Measurements from ENCODE around the gene SYTL3.

Gene SYTL3

DNA sequence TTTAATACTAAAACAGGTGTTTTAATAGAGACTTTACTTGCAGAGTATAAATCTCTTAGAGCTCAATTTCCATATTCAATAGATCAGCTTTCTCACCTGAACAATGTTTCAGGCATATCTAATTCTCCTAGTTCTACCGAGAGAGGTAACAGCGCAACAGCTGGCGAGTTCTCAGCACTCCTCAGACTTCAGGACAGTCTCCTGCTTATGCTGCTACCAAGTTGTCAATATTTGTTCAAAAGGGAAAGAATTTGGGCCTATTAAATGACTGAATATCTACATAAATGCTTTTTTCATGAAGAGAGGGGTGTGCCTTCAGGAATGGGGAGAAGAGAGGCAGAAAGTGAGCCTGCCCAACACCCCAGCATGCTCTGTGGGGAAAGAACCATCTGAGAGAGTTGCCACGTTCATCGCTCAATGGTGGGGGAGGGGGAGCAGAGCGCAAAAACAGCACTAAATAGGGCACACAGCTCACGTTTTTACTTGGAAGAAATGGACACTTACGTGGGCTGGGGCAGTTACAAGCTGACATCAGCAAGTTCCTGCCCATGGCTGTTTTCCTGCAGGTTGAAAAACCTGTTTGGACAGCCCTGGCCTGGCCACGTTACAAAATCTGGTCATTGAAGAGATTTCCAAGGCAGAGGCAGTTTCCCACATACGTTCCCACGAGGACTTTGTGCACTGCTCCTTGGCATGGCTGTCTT is 131.3 kb downstream of the SYTL3 start:
- no peak overlapping the region for H3K27ac ChIP-seq (ENCODE audit: low read length)
- H3K36me3 ChIP-seq (ENCODE audit: insufficient read depth, low read depth, low read length): peaks cover 100% of the 10 kb centered on the region
- no peaks in the 10 kb centered on the region for H3K9me3 ChIP-seq (ENCODE audit: insufficient read depth, low read depth, low read length)
- no peaks in the 10 kb centered on the region; the same call in 1 of the 2 replicates for H3K4me1 ChIP-seq (ENCODE audit: insufficient read depth, low read length)
- H3K4me3 ChIP-seq (ENCODE audit: low read length): no peak overlapping the region
- no peaks in the 10 kb centered on the region for H3K27me3 ChIP-seq (ENCODE audit: insufficient read depth, low read length)
- no peak overlapping the region for H3K9ac ChIP-seq (ENCODE audit: low read depth, low read length)

DNA sequence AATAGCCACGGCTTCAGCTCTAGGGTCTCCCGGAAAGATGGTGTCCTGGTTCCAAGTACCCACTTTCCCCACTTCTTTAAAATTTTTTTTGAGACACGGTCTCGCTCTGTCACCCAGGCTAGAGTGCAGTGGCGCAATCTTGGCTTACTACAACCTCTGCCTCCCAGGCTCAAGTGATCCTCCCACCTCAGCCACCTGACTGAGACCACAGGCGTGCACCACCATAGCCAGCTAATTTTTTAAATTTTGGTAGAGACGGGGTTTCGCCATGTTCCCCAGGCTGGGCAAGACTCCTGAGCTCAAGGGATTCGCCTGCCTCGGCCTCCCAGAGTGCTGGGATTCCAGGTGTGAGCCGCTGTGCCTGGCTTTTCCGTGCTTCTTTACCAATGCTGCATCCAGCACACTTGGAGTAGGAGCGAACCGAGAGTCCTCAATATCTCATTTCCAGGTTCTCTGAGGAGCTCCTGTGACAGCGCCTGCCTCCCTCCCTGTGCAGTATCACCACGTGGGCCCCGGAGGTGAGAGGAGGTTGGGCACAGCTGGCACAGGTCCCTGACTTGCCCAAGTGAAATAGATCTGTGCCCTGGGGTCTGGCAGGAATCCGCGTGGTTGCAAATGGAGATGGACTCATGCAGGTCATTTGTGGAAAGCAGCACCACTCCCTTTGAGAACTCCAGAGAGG is 132.0 kb downstream of the SYTL3 start:
- Histone ChIP-seq H3K4me1 (ENCODE audit: insufficient read depth, low read length) (no peaks in the 10 kb centered on the region; the same call in 1 of the 2 replicates), H3K36me3 (ENCODE audit: insufficient read depth, low read depth, low read length) (peaks cover 100% of the 10 kb centered on the region), H3K9me3 (ENCODE audit: insufficient read depth, low read depth, low read length) (no peaks in the 10 kb centered on the region), H3K27me3 (ENCODE audit: insufficient read depth, low read length) (no peaks in the 10 kb centered on the region), H3K4me3 (ENCODE audit: low read length) (no peak overlapping the region), H3K27ac (ENCODE audit: low read length) (no peak overlapping the region), H3K9ac (ENCODE audit: low read depth, low read length) (no peak overlapping the region)

DNA sequence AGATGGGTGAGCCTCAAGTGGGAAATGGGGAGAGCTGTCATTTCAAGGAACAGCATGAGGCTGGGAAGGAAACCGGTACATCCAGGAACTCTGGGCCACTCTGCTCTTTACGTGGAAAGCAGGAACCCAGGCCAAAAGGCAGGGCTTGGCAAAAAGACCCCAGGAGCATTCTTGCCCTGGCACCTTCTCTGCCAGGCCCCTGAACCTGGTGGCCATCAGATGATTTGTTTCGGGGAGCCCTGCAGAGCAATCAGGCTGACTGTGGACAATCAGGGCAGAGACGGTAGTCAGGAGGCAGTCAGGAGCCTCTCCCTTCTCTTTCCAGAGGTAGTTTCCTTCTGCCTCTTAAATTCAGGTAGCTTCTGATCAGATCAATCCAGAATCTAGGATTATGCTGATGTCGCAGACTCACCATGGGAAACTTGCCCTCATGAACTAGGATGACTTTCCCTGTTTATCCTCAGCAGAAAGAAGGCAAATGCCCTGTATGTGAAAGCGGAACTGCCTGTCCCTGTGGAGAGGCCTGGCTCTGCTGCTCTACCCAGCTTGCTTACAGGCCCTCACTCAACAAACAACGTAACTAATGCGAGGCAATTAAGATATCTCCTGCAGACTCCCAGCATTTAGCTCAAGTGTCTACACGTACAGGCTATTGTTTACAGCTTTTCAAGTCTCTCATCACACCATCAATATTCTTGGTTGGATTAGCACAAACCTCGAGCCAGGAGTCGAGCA is 132.7 kb downstream of the SYTL3 start:
- Histone ChIP-seq H3K4me1 (ENCODE audit: insufficient read depth, low read length) (no peaks in the 10 kb centered on the region; the same call in 1 of the 2 replicates), H3K27ac (ENCODE audit: low read length) (no peak overlapping the region), H3K9ac (ENCODE audit: low read depth, low read length) (no peak overlapping the region), H3K36me3 (ENCODE audit: insufficient read depth, low read depth, low read length) (peaks cover 100% of the 10 kb centered on the region), H3K9me3 (ENCODE audit: insufficient read depth, low read depth, low read length) (no peaks in the 10 kb centered on the region), H3K4me3 (ENCODE audit: low read length) (no peak overlapping the region), H3K27me3 (ENCODE audit: insufficient read depth, low read length) (no peaks in the 10 kb centered on the region)

DNA sequence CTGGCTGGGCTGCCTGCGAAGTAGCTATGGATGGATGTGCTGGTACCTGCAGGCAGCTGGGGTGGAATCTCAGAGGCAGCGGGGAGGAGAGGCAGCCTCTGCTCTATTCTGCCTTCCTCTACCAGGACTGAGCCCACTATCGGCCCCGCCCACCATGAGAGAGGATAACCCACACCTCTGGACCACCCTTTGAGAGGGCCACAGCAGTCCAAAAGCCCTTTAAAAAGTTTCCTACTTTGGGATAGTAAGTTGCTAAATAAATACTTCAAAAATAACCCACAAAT is 133.3 kb downstream of the SYTL3 start:
- H3K4me3 ChIP-seq (ENCODE audit: low read length): no peak overlapping the region
- H3K9ac ChIP-seq (ENCODE audit: low read depth, low read length): no peak overlapping the region; the same call in 1 of the 2 replicates
- no peaks in the 10 kb centered on the region for H3K27me3 ChIP-seq (ENCODE audit: insufficient read depth, low read length)
- H3K4me1 ChIP-seq (ENCODE audit: insufficient read depth, low read length): no peaks in the 10 kb centered on the region; the same call in 1 of the 2 replicates
- no peak overlapping the region for H3K27ac ChIP-seq (ENCODE audit: low read length)
- H3K9me3 ChIP-seq (ENCODE audit: insufficient read depth, low read depth, low read length): no peaks in the 10 kb centered on the region
- peaks cover 100% of the 10 kb centered on the region for H3K36me3 ChIP-seq (ENCODE audit: insufficient read depth, low read depth, low read length)

DNA sequence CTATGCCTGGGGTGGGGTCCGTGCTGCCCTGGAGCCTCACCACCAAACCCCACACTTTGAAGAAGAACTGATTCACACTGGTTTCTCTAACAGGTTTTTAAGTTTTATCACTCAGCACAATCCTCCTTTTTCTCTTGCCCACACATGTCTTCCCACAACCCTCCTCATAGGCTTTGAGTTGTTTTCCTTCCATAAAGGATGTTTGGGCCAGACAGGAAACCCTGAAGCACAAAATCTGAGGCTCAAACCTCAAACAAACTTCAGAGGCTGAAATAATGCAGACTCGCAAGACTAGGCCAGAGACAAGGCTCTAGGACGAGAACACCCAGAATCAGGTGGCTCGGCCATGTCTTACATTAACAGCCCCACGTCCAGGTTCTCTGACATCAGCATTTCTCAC is 134.0 kb downstream of the SYTL3 start:
- peaks cover 100% of the 10 kb centered on the region for H3K36me3 ChIP-seq (ENCODE audit: insufficient read depth, low read depth, low read length)
- no peak overlapping the region for H3K4me3 ChIP-seq (ENCODE audit: low read length)
- H3K9ac ChIP-seq (ENCODE audit: low read depth, low read length): no peak overlapping the region
- no peak overlapping the region for H3K27ac ChIP-seq (ENCODE audit: low read length)
- no peaks in the 10 kb centered on the region for H3K27me3 ChIP-seq (ENCODE audit: insufficient read depth, low read length)
- H3K4me1 ChIP-seq (ENCODE audit: insufficient read depth, low read length): no peaks in the 10 kb centered on the region; the same call in 1 of the 2 replicates
- H3K9me3 ChIP-seq (ENCODE audit: insufficient read depth, low read depth, low read length): no peaks in the 10 kb centered on the region

DNA sequence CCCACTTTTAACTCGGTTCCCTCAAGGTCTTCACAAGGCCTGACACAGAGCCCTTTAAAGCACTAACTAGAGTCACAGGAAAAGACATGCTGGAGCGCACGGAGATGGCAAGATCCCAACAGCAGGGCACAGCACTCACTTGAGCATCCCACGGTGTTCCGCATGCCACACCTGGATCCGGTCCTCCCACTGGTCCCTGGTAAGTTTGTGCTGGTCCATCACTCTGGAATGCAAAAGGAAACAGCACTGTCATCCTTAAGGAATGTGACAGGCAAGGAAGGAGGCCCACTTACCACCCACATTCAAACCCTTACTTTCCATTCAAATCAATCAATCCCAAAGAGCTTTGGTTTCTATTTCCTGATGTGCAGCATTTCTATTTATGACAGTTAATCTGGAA is 134.7 kb downstream of the SYTL3 start:
- Histone ChIP-seq H3K4me3 (ENCODE audit: low read length) (no peak overlapping the region), H3K36me3 (ENCODE audit: insufficient read depth, low read depth, low read length) (peaks cover 100% of the 10 kb centered on the region), H3K27ac (ENCODE audit: low read length) (no peak overlapping the region), H3K9ac (ENCODE audit: low read depth, low read length) (no peak overlapping the region), H3K4me1 (ENCODE audit: insufficient read depth, low read length) (no peaks in the 10 kb centered on the region; the same call in 1 of the 2 replicates), H3K9me3 (ENCODE audit: insufficient read depth, low read depth, low read length) (no peaks in the 10 kb centered on the region), H3K27me3 (ENCODE audit: insufficient read depth, low read length) (no peaks in the 10 kb centered on the region)

DNA sequence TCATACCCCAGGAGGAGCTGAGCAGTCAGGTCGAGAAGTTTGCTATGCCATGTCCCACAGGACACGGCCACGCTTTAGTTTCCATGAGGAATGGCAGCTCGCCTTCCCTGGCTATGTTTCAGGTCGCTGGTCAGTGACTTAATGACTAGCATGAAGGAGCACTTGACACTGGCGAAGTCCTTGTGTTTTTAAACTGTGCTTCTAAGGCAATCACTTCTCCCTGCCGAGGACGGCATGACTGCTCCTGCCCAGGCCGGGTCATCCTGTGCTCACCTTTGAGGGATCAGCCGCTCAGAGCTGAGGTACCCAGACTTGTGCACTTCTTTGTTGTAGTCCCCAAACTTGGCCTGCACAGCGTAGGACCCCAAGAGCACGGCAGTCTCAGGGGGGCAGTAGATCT is 135.2 kb downstream of the SYTL3 start:
- Histone ChIP-seq H3K4me1 (ENCODE audit: insufficient read depth, low read length) (no peaks in the 10 kb centered on the region; the same call in 1 of the 2 replicates), H3K36me3 (ENCODE audit: insufficient read depth, low read depth, low read length) (peaks cover 100% of the 10 kb centered on the region), H3K9ac (ENCODE audit: low read depth, low read length) (no peak overlapping the region), H3K27ac (ENCODE audit: low read length) (no peak overlapping the region), H3K27me3 (ENCODE audit: insufficient read depth, low read length) (no peaks in the 10 kb centered on the region), H3K9me3 (ENCODE audit: insufficient read depth, low read depth, low read length) (no peaks in the 10 kb centered on the region), H3K4me3 (ENCODE audit: low read length) (no peak overlapping the region)

DNA sequence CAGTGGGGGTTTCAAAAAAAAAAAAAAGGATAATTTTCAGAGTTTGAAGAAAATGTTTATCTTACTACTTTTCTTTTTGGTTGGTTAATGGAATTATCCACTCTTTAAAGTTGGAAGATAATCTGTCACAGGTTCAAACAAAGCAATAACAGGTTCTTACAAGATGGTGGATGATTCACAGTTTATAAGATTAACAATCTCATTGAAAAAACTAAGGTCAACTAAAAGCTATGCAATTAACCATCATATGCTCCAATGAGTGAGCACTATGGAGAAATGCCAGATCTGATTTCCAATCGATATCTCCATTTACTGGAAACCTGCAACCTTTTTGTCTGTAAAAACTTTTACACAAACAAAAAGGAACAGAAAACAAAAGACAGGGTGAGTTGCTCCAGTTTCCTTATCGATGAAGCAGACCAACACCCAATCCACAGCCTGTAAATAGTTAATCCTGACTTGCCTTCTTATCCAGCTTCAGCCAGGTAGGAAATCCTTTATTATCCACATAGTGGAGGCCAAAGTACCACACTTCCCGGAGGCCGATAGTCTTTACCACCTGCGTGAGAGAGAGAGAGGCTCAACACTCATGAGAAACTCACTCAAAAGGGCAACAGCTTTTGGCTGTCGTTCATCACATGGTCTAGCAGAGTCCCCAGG is 136.9 kb downstream of the SYTL3 start:
- H3K27me3 ChIP-seq (ENCODE audit: insufficient read depth, low read length): no peaks in the 10 kb centered on the region
- H3K4me3 ChIP-seq (ENCODE audit: low read length): no peak overlapping the region
- no peak overlapping the region for H3K9ac ChIP-seq (ENCODE audit: low read depth, low read length)
- H3K27ac ChIP-seq (ENCODE audit: low read length): no peak overlapping the region
- peaks cover 93% of the 10 kb centered on the region for H3K36me3 ChIP-seq (ENCODE audit: insufficient read depth, low read depth, low read length)
- no peaks in the 10 kb centered on the region for H3K9me3 ChIP-seq (ENCODE audit: insufficient read depth, low read depth, low read length)
- peaks cover 2% of the 10 kb centered on the region; the same call in 1 of the 2 replicates for H3K4me1 ChIP-seq (ENCODE audit: insufficient read depth, low read length)

DNA sequence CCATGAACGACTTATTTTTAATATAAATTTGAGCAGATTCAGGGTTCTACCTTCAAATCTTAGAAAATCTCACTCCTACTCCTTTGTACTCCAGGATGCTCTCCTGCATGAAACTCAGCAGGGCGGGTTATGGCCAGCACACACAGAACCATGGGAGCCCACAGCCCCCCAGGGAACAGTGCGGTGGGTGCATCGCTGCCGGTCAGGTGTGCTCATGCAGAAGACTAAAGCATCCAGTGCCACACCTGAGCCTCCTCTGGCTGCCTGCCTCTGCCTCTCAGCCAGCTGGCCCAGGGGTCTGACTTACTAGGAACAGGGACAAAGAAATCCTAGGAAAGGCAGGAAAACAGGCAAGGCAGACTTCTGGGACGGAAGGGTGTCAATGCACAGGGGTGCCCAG is 137.5 kb downstream of the SYTL3 start:
- no peaks in the 10 kb centered on the region for H3K9me3 ChIP-seq (ENCODE audit: insufficient read depth, low read depth, low read length)
- peaks cover 2% of the 10 kb centered on the region; the same call in 1 of the 2 replicates for H3K4me1 ChIP-seq (ENCODE audit: insufficient read depth, low read length)
- no peak overlapping the region for H3K27ac ChIP-seq (ENCODE audit: low read length)
- peaks cover 92% of the 10 kb centered on the region for H3K36me3 ChIP-seq (ENCODE audit: insufficient read depth, low read depth, low read length)
- H3K9ac ChIP-seq (ENCODE audit: low read depth, low read length): no peak overlapping the region
- no peaks in the 10 kb centered on the region for H3K27me3 ChIP-seq (ENCODE audit: insufficient read depth, low read length)
- H3K4me3 ChIP-seq (ENCODE audit: low read length): no peak overlapping the region

DNA sequence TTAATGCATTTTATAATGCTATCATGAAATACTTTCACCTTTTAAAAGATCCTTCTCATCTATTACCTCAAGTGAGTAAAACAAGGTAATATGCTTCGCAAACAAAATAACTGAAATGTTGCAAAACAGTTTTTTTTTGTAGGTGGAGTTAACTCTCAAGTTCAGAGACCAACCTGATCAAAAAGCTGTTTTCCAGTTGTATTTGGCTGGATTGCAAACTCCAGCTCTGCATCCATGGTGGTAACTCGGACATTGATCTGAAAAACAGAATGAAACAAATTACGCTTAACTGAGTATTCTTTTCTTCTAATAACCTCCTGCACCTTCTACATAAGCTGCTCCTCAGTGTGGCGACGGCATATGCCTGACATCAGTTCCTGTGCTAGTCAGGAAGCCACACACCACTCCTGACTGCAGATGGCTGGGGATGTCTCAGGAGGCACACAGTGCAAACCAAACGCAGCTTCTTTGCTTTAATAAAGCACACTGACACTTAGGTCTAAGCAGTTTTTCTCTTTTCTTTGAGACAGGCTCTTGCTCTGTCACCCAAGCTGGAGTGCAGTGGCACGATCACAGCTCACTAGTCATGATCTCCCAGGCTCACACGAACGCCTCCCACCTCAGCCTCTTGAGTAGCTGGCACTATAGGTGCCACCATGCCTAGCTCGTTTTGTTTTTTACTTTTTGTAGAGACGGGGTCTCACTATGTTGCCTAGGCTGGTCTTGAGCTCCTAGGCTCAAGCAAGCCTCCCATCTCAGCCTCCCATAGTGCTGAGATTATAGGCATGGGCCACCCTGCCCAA is 139.5 kb downstream of the SYTL3 start:
- H3K4me3 ChIP-seq (ENCODE audit: low read length): no peak overlapping the region
- peaks cover 73% of the 10 kb centered on the region for H3K36me3 ChIP-seq (ENCODE audit: insufficient read depth, low read depth, low read length)
- no peak overlapping the region for H3K27ac ChIP-seq (ENCODE audit: low read length)
- H3K9ac ChIP-seq (ENCODE audit: low read depth, low read length): no peak overlapping the region
- no peaks in the 10 kb centered on the region for H3K9me3 ChIP-seq (ENCODE audit: insufficient read depth, low read depth, low read length)
- peaks cover 6% of the 10 kb centered on the region for H3K4me1 ChIP-seq (ENCODE audit: insufficient read depth, low read length)
- H3K27me3 ChIP-seq (ENCODE audit: insufficient read depth, low read length): no peaks in the 10 kb centered on the region

DNA sequence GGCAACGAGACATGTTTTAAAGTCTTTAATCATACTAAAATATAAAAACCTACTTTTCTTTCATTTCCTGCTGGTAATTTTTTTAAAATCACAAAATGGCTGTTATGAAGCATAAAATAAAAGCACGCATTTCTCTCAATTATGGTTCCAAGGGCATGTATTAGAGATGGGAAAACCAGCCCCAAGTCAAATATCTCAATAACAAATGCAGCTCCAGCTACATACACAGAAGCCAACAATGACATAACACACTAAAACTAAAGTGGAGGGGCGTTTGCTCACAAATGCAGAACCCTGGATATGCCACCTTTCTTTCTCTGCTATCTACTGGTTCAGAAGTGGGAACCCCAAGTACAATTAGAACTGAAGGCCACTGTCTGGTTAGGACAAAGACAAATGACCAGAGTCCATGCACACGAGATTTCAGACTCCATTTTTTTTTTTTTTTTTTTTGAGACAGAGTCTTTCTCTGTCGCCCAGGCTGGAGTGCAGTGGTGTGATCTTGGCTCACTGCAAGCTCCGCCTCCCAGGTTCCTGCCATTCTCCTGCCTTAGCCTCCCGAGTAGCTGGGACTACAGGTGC is 141.5 kb downstream of the SYTL3 start:
- Histone ChIP-seq H3K9ac (ENCODE audit: low read depth, low read length) (no peak overlapping the region), H3K4me3 (ENCODE audit: low read length) (no peak overlapping the region), H3K36me3 (ENCODE audit: insufficient read depth, low read depth, low read length) (peaks cover 63% of the 10 kb centered on the region), H3K27ac (ENCODE audit: low read length) (no peak overlapping the region), H3K27me3 (ENCODE audit: insufficient read depth, low read length) (no peaks in the 10 kb centered on the region), H3K9me3 (ENCODE audit: insufficient read depth, low read depth, low read length) (no peaks in the 10 kb centered on the region), H3K4me1 (ENCODE audit: insufficient read depth, low read length) (peaks cover 14% of the 10 kb centered on the region; the same call in 1 of the 2 replicates)
